Measurements from ENCODE around the gene FHIT.

The FHIT gene

DNA sequence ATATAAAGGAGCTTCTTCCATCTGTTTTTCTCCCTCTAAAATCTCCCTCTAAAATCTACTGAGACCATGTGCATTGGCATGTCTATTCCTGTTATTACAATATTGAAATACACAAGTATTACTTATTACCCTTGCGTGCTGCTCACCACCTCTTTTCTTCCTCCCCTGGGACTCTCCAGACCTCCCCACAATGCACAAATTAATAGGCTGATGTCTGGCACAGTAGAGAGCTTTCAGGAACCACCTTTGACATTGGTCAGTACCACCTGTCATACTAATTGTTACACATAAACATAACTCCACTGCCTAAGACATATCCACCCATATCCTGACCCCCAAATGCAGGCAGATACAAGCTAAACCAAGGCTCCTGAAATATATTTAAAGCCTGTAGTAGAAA lies 722.6 kb downstream of the FHIT start:
- DNase-seq: no peak

DNA sequence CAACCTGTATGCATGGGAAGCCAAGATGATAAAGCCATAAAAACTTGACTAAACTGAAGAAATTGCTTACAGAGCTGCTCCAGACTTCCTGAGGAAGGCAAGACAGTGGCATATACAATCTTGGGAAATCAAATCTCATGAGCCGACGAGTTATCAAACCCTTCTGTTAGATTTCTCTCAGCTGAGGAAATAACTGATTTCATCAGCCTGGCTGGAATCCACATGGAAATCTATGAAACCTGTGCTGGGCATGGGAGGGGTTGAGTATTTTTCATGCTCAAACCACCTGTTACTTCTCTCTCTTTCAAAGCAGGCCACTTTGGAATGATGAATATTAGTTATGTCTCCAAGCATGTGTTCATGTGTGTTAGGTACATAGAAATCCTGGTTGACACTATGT lies 727.7 kb downstream of the FHIT start:
- DNase-seq: no peak

DNA sequence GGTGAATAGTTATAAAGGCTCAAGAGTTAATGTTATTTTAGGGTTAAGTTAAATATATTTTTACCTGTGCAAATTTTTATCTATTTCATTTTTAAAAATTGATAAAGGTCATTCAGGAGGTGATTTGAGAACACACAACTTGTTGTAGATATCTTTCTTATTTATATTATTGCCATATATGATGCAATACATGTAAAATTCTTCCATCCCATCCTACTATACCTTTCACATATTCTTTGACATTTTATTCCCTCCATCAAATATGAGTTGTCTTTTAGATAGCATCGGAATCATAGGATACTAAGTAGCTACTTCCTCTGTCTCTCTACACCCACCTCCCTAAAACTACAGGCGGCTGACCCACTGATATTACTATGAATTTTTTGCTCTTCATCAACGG lies 734.1 kb downstream of the FHIT start:
- no peak for DNase-seq

DNA sequence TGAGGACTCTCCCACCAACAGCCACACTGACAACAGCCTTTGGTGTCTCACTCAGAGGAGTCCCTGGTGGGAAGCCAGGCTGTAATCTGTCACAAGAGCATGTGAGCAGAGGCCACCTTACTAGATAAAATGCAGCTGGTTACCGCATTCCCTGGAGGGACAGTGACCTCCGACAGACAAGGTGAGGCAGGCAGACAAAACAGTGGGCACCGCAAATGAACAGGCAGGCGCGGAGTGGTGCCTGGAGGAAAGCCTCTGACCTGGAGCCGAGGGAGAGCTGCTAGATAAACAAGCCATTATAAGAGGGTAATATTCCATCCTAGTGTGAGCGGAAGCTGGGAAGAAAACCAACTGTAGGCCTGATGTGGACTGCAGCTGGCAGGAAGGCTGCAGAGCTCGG lies 736.4 kb downstream of the FHIT start:
- no peak for DNase-seq

DNA sequence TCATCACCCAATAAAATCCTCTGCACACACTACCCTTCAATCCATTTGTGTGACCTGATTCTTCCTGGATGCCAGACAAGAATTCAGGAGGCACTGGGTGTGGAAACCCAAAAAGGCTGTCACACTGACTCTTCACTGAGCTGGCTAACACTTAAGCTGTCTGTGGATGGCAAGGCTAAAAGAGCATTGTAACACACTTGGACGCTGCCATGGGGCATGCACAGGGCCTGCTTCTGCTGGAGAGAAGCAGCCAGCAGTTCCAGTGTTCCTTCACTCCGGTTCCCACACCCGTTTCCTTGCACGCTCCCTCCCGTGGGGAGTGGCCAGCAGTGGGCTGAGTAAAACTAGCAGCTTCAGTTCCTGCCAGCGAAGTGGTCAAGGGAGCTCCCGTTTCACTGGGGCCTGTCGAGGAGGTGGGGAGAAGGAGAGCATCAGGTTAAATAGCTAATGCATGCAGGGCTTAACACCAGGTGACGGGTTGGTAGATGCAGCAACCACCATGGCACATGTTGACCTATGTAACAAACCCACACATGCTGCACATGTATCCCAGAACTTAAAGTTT lies 737.1 kb downstream of the FHIT start:
- no peak for DNase-seq

DNA sequence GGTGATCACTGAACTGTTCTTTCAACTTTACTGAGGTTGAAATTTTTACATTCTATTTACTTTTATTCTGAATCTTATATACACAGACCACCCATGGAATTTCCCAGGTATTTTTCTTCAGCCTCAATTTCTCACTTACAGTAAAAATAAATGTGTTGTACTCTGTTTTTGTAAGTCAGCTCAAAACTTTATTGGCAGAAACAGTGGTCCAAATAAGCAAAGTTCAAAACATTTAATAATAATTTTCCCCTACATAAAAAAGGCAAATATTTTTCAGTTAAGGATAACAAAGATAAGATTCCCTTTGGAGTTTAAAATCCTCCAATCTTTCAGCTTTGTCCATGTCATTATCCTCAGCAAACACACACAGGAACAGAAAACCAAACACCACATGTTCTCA lies 738.0 kb downstream of the FHIT start:
- DNase-seq: no peak

DNA sequence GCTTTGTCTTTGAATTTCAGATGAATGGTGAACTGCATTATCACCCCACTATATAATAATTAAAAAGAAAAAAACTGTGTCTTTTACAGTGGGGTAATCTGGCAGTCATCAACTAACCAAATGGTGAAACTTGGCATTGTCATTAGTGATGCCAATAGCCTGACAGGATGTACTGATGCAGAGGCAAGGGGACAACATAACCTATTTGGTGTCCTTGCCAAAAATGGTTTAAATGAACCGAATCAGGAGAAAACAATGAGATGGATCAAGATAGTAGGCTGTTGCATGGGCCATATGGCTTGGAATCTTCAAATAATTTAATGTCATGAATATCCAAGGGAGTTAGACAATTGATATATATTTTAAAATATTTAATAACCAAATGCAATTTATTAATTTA lies 738.7 kb downstream of the FHIT start:
- no peak for DNase-seq

DNA sequence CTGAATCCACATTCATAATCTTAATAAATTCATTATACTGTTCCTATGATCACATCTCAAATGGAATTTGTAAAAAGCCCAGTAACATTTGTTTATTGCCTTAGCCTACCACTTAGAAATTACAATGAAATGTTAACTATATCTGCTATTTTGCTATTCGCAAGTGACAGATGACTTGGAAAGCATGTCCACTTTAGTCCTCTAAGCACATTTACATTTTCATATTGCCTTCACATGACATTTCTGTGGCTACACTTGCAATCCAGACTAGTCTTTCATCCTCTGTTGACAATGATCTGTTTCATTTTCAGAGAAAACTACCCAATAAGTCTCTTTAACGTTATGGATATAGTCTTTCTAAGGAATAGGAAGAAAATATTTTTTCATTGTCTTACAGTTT lies 741.8 kb downstream of the FHIT start:
- DNase-seq: no peak

DNA sequence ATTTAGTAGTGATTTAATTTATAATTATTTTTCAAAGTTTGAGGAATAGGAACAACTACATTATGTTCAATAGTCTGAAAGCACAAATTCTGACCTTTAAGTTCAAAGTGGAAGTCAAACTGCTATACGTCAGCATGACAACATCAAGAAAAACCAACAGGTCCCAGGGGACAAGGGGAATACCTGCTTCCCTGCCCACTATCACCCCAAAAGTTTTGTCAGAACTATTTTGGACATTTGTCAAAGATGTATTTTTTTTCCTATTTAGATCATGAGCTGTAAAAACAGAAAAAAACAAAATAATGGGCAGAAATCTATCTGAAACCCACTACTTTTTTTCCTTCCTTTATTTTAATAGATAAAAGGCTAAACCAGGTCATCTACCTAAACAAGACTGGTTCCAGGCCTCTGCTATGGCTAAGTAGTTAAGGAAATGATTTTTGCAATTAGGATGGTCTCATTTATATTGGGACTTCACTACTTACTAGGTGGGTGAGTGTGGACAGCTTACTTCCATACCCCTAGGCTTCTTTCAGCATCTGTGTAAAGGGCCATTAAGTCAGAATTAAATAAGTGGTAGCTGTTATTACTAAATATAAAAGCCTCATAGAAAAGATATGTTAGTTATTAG lies 746.3 kb downstream of the FHIT start:
- no peak for DNase-seq

DNA sequence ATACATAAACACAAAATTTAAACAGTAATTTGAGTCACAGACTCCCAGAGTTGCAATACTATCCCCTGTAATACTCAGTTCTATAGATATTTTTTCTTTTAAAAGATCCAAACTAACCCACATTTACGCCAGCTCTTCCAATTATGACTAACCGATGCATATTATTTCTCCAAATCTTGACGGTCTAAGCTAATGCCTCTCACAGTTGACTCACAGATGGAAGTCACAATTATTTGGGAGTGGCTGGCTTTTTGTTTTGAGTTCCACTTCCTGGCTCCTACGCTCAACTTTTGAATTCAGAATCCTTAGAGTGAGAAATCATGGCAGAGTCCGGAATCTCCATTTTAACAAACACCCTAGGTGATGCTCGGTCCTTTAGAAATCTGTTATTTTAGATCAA lies 749.9 kb downstream of the FHIT start:
- no peak for DNase-seq

DNA sequence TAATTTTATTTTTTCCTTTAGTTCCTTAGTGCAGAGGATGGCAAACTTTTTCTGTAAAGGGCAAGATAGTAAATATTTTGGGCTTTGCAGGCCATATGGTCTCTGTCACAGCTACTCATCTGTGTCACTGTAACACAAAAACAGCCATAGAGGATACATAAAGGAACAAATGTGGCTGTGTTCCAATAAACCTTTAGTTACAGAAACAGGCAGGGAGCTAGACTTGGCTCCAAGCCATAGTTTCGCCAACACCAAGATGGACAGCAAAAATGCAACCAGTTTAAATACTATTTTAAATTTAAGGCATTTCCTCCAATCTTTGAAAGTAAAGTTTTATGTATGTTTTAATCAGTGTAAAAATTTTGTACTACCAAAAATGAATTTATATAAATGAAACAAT lies 753.4 kb downstream of the FHIT start:
- no peak for DNase-seq

DNA sequence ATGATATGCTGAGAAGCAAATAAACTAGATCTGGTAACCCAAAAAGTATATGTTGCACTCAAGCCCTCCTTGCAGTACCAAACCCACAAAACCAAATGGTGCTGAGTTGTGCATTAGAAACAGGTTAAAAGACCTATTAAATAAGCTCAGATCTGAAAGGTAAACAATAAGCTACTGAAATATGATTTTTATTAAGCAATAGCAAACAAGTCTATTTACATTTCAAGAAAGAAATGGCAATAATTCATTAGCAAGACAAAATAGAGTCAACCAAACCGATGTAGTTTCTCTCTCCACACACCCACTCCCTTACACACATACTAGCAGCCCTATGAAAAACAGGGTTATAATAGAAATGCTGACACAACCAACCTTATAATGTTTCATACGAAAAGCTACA lies 760.3 kb downstream of the FHIT start:
- DNase-seq: no peak

DNA sequence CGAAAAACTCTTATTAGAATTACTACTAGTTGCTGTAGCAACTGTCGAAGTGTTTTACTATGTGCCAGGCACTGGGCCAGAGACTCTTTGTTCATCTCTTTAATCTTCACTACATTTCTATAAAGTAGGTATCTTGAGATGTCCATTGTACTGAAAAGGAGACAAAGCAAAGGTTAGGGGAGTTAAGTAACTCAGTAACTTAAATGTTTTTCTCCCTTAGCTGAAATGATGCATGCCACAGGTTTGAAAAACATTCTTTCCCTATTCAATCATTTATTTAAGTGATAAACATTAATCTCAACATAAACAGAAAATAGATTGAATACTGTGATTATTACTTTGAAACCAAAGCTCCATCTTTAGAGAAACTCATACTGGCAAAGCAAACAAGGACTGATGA lies 776.2 kb downstream of the FHIT start:
- DNase-seq: no peak

DNA sequence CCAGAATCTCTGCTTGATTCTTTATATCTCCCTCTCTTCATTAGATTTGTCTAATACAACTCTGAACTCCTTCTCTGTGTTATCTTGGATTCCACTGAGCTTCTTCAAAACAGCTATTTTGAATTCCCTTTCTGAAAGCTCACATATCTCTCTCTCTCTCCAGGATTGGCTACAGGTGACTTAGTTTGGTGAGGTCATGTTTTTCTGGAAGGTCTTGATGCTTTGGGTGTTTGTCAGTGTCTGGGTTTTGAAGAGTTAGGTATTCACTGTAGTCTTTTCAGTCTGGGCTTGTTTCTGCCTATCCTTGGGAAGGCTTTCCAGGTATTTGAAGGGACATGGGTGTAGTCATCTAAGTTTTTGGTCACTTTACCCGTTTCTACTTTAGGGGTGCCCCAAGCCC lies 781.8 kb downstream of the FHIT start:
- no peak for DNase-seq

DNA sequence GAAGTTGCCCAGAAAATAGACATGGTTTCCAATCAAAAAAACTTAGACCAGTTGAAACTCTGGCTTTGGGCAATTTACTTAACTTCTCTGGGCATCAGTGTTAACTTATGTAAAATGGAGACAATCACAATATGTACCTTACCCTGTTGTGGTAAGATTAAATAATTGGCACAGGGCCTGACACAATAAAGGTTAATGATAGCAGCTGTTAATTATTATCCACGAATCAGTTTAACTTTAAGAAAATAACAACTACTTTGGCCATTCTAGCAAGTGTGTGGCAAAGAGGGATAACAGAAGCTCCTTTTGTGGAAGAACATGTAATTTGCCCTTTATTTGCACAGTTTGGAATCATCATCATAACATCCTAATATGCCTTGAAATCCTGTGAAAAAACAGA lies 787.6 kb downstream of the FHIT start:
- DNase-seq: no peak

DNA sequence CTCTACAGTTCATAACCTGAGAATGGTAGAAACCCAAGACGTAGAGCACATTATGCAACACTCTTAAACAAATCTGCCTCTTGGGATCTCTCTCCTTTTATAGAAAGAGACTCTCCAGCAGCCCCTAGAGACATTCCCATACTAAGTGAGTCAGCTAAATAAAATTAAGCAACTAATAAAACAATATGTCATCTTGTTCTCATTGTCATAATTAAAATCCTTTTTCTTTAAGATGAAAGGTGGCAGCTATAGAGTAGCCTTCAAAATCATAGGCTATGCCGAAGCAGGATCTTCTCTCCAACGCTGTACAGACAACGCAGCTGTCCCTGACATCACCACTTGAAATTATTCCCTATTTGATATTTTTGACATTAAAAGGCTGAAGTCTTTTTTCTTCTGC lies 790.0 kb downstream of the FHIT start:
- no peak for DNase-seq

DNA sequence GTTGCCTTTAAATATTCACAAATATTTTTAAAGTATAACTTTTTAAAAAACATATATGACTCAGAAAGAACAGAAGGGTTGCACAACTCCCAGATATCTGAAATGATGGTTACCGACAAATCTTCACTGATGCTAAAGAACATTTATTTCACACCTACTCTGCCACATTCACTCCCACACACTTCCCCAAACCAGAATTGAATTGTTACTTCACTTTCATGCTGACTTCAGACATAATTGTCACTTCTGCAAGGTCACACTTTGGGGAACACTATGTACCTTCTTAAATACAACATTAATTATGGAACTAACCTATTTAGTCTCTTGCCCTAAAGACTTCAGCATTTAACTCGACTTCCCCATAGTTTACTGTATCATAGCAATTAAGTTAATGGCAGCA lies 795.1 kb downstream of the FHIT start:
- no peak for DNase-seq

DNA sequence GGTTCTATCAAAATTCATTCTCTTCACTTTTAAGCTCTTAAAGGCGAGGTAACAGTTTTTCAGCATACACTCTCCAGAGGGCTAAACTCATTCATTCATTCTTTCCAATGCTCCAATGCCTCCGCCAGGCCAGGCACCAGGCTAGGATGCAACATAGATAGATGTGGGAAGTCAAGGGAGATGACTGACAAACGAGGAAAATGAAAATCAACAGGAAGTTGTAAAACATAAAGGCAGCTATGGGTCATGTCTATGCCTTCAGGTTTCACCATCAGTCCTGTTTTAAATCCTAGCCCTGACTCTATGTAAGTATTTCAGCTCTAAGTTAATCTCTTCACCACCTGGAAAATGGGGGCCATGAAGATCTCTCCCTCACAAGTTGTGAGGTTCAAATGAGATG lies 797.9 kb downstream of the FHIT start:
- no peak for DNase-seq

DNA sequence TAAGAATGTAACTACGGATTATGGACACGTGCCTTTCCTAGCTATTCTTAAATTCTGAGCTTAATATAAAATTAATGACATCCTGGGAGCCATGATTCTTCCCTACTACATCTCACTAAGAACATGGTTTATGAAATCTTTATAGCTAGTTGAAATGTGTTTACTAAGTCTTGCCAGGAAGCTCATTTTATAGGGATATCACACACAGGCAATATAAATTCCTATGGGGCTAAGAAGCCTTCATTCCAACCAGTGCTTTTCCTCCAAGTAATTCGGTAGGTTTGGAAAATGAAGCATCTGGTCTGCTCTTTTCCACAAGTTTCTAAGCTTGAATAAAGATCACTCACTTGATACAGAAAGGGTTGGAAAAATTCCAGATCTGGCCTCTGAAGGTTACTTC lies 802.6 kb downstream of the FHIT start:
- DNase-seq: no peak

DNA sequence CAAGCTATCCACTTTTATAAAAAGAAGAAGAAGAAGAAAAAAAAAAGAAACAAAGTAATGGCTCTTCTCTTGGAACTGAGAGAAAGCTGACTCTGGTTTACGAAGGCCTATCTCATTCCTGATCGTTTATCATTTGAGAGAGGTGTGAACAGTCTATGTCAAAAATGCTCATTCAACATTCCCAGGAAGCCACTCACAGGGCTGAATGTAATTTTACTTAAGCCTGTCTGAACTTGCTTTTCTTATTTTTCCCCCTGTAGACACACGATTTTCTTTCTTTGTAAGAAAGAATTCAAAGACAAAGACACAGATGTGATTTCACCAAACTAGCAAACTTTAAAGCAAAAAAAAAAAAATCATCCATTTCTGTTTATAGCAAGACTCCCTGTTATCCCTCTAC lies 805.8 kb downstream of the FHIT start:
- DNase-seq: no peak

DNA sequence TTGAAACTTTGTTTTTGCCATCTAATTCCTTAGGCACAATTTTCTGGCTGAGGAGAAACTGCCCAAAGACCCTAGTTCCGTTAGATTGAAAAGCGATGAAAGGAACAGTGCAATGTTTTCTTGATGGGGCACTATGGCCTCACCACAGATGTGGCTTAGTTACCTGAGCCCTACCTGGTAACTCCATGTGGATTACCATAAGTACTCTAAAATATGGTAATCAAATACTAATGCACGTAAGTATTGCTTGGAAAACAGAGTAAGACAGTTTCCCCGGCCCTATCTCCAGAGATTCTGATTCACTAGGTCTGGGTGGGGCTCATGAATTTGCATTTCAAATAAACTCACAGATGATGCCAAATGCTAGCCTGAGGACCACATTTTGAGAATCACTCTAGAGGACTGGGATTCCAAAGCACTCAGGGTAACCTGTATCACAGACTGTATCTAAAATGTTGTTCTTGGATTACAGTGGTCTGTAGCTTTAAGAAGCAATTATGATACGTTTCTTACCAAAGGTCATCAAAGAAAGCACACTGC lies 806.3 kb downstream of the FHIT start:
- DNase-seq: no peak

DNA sequence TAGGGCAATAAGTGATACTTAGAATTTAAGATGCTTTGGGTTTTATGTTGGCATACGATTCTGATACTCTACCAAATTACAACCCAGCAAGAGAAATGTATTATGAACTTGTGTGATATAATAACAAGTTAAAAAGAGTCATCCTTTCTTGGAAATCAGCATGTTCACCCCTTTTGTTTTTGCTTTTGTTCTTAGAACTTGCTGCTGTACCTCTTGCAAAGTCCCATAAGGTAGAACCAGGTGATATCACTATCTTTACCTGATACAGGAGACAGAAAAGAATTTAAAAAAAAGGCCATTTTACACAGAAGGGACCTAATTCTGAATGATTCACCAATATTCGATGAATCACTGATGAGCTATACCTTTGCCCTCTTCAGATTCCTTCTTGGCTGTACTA lies 810.4 kb downstream of the FHIT start:
- no peak for DNase-seq

DNA sequence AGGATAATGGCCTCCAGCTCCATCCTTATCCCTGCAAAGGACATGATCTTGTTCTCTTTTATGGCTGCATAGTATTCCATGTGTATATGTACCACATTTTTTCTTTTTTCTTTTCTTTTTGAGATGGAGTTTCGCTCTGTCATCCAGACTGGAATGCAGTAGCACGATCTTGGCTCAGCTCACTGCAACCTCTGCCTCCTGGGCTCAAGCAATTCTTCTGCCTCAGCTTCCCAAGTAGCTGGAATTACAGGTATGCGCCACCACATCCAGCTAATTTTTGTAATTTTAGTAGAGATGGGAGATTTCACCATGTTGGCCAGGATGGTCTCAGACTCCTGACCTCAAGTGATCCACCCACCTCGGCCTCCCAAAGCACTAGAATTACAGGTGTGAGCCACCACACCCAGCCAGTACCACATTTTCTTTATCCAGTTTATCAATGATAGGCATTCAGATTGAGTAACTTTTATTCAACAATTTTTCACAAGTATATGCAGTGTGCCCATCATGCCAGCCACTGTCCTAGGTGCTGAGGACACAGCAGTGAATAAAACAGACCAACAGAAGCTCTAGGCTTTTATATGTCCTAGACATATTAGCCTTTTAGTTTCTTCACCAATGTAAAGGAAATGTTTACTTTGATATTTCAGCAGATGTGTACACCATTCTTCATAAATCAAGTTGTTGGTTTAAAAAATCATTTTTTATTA lies 815.2 kb downstream of the FHIT start:
- no peak for DNase-seq

DNA sequence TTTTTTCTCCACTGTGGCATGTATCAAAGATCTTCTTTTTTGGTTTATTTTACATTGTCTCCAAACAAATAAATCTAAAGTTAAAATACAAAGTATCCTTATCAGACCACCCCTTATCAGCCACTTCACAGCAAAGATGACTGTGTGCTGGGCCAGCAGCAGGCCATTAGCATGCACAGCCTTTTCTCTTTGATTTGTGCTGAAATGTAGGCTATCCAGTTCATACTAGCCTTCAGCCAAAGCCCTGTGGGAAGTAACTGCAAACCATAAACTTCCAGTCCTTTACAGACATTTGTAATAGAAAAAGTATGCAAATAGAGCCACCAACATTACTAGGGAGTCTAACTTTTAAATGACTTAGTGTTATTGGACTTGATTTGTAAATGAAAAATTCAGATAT lies 816.3 kb downstream of the FHIT start:
- no peak for DNase-seq

DNA sequence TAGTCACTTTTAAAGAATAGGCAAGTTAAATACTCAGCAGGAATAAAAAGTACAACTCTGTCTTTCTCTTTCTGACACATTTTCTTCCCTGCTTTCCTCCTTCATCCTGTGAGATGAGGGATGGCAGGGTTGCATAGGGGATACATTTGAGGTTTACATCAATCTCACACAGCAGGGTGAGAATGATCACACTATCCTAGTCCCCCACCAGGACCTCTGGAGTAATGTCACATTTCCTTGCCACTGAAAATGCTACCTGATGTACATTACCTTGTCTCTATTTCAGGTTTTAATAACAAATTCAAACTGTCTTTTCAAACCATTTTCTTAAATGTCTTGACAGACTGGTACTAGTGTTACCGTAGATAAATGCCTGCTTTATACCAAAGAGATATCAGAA lies 816.9 kb downstream of the FHIT start:
- DNase-seq: no peak

All from NCI-H2107 (cell line).